ENCODE measurements around the gene CSGALNACT2. TPM values are rescaled to one million over a fixed set of nuclear protein-coding genes. Genes with fewer than 3 reads are reported as not detected.

The CSGALNACT2 gene
- total and polyA plus RNA-seq, 2 donors (not counting 1 experiment from before 2014, with no cell fraction given): 10.9 to 24.0 TPM

DNA sequence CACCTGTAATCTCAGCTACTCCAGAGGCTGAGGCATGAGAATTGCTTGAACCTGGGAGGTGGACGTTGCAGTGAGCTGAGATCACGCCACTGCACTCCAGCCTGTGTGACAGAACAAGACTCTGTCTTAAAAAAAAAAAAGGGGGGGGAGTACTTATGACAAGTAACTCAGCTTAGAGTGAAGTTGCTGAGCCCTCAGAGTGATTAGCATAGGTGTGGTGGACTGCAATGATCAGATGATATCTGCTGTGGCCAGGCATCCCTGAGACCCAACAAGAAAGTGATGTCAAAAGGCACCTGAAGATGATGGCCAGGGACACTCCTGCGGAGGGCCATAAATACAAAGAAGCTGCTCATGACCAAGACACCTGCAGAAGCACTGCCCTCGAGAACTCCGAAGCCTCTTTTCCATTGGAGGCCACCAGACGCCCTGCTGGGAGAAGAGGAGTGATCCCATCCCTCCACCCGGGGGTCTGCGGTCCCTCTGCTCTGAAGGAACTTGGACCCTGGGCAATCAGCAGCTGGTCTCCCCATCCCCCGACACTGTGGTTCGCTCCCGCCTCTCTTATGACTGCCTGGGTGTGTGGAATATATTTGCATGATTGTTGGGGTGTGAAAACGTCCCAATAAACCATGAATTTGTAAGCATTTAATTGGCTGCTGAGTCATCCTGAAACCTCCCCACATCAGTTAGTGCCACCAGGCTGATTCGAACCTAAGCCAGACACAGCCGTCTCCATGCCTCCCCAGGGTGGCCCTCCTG, 82.6 kb downstream of the CSGALNACT2 start:
- H3K79me2 ChIP-seq (ENCODE audit: control insufficient read depth, insufficient read depth, low read length): no peaks in the 10 kb centered on the region
- no peak overlapping the region for H3K9ac ChIP-seq (ENCODE audit: low read length)
- H3K4me3 Mint-ChIP-seq: no peak overlapping the region
- 86% methylated on average over 4 of the region's 14 CpGs for WGBS (ENCODE audit: insufficient coverage)
- H3K4me2 ChIP-seq (replicated peaks; ENCODE audit: low read depth, low read length, poor library complexity, severe bottlenecking): no peak overlapping the region
- no peak overlapping the region for H3K27ac ChIP-seq (ENCODE audit: low read length in 2 of 2)
- no peak overlapping the region for H3K27ac Mint-ChIP-seq
- H3K36me3 ChIP-seq (replicated peaks in 1 of 2; ENCODE audit: control extremely low read depth in 1 of 2, control insufficient read depth in 1 of 2, extremely low read depth in 1 of 2, insufficient read depth in 2 of 2, low read length in 1 of 2): no peaks in the 10 kb centered on the region
- no peaks in the 10 kb centered on the region for H3K9me3 ChIP-seq (ENCODE audit: control extremely low read depth in 1 of 3, control insufficient read depth in 2 of 3, insufficient read depth in 1 of 3, low read length in 2 of 3)
- ChIA-PET CTCF (no interaction called here), POLR2A (no interaction called here)
- H3K27me3 Mint-ChIP-seq: peaks cover 26% of the 10 kb centered on the region
- no peaks in the 10 kb centered on the region for H4K20me1 ChIP-seq (ENCODE audit: control insufficient read depth, insufficient read depth, low read length, poor library complexity, severe bottlenecking)
- TF ChIP-seq CTCF (IDR thresholded peaks at IDR 0.05) (no peak), EZH2 (IDR thresholded peaks at IDR 0.05; ENCODE audit: borderline replicate concordance, insufficient read depth, low read depth, low read length, poor library complexity, severe bottlenecking) (no peak)
- H3K27me3 ChIP-seq (replicated peaks in 1 of 4; ENCODE audit: control extremely low read depth in 1 of 4, control insufficient read depth in 3 of 4, insufficient read depth in 4 of 4, low read length in 3 of 4): peaks cover 0 to 3% (median 0%) of the 10 kb centered on the region in 4 experiments
- DNase-seq: no peak
- no peak overlapping the region for H2AFZ ChIP-seq (ENCODE audit: insufficient read depth, low read depth, low read length, poor library complexity, severe bottlenecking)
- H3K9me3 Mint-ChIP-seq (ENCODE audit: insufficient read depth): no peaks in the 10 kb centered on the region
- peaks cover 6% of the 10 kb centered on the region for H3K4me1 Mint-ChIP-seq
- H3K4me1 ChIP-seq (ENCODE audit: control insufficient read depth in 2 of 2, insufficient read depth in 2 of 2, low read length in 2 of 2): peaks cover 0 to 6% of the 10 kb centered on the region in 2 donors
- ATAC-seq (ENCODE audit: low read depth): no peak
- intact Hi-C loops (cut with micrococcal nuclease): no loop called here
- no peak overlapping the region for H3K4me3 ChIP-seq (ENCODE audit: control extremely low read depth in 1 of 5, extremely low read depth in 1 of 5, insufficient read depth in 1 of 5, low read depth in 2 of 5, low read length in 4 of 5)

- Mint-ChIP-seq H3K27me3 (peaks cover 29% of the 10 kb centered on the region), H3K4me1 (peaks cover 9% of the 10 kb centered on the region), H3K9me3 (ENCODE audit: insufficient read depth) (no peaks in the 10 kb centered on the region), H3K27ac (no peak overlapping the region), H3K4me3 (no peak overlapping the region)
- ATAC-seq (ENCODE audit: low read depth) (no peak), DNase-seq (no peak)
- H3K27me3 ChIP-seq (replicated peaks in 1 of 4; ENCODE audit: control extremely low read depth in 1 of 4, control insufficient read depth in 3 of 4, insufficient read depth in 4 of 4, low read length in 3 of 4): peaks cover 0 to 4% (median 2%) of the 10 kb centered on the region in 4 experiments
- no peak overlapping the region for H2AFZ ChIP-seq (ENCODE audit: insufficient read depth, low read depth, low read length, poor library complexity, severe bottlenecking)
- WGBS (ENCODE audit: insufficient coverage): 89% methylated on average over 14 of the region's 19 CpGs
- no peaks in the 10 kb centered on the region for H3K9me3 ChIP-seq (ENCODE audit: control extremely low read depth in 1 of 3, control insufficient read depth in 2 of 3, insufficient read depth in 1 of 3, low read length in 2 of 3)
- POLR2A ChIA-PET: no interaction called here
- H3K27ac ChIP-seq (ENCODE audit: low read length in 2 of 2): no peak overlapping the region
- H3K4me3 ChIP-seq (ENCODE audit: control extremely low read depth in 1 of 5, extremely low read depth in 1 of 5, insufficient read depth in 1 of 5, low read depth in 2 of 5, low read length in 4 of 5): no peak overlapping the region
- peaks cover 0 to 6% of the 10 kb centered on the region in 2 donors for H3K4me1 ChIP-seq (ENCODE audit: control insufficient read depth in 2 of 2, insufficient read depth in 2 of 2, low read length in 2 of 2)
- no peak overlapping the region for H3K9ac ChIP-seq (ENCODE audit: low read length)
- no peaks in the 10 kb centered on the region for H3K79me2 ChIP-seq (ENCODE audit: control insufficient read depth, insufficient read depth, low read length)
- H3K36me3 ChIP-seq (replicated peaks in 1 of 2; ENCODE audit: control extremely low read depth in 1 of 2, control insufficient read depth in 1 of 2, extremely low read depth in 1 of 2, insufficient read depth in 2 of 2, low read length in 1 of 2): no peaks in the 10 kb centered on the region
- intact Hi-C loops (cut with micrococcal nuclease): no loop called here
- no peaks in the 10 kb centered on the region for H4K20me1 ChIP-seq (ENCODE audit: control insufficient read depth, insufficient read depth, low read length, poor library complexity, severe bottlenecking)
- TF ChIP-seq EZH2 (IDR thresholded peaks at IDR 0.05; ENCODE audit: borderline replicate concordance, insufficient read depth, low read depth, low read length, poor library complexity, severe bottlenecking) (no peak), CTCF (IDR thresholded peaks at IDR 0.05) (no peak)
- CTCF ChIA-PET: no interaction called here
- H3K4me2 ChIP-seq (replicated peaks; ENCODE audit: low read depth, low read length, poor library complexity, severe bottlenecking): no peak overlapping the region
Observed at GRCh38 chr10:43221419-43222209, 83.4 kb downstream of the CSGALNACT2 start.

All from B cell (primary cell).